Measurements from ENCODE around the gene KCNQ5. TPM values are rescaled to one million over a fixed set of nuclear protein-coding genes. Genes with fewer than 3 reads are reported as not detected.

KCNQ5 gene
- total RNA-seq, 4 donors from 2014 or later = 0.52 to 0.97 (median 0.59) TPM

GRCh38 chr6:73169111-73169510 lies 547.2 kb downstream of the KCNQ5 start:
- TF ChIP-seq CTCF (IDR thresholded peaks at IDR 0.05) = no peak
- TF ChIP-seq POLR2A (IDR thresholded peaks at IDR 0.05) = no peak
- 43 to 61% methylated on average over 4 of the region's 4 CpGs for WGBS, 2 donors

GRCh38 chr6:73169633-73170032 lies 547.8 kb downstream of the KCNQ5 start:
- DNase-seq (ENCODE audit: low spot score in 2 of 2) = no peak
- H3K4me3 ChIP-seq (ENCODE audit: low read depth, poor library complexity, severe bottlenecking) = no peak overlapping the region
- intact Hi-C loops (cut with DNase I; ENCODE audit: low total_unique reads) = no loop called here
- no peak for TF ChIP-seq POLR2A (IDR thresholded peaks at IDR 0.05)
- TF ChIP-seq CTCF (IDR thresholded peaks at IDR 0.05) = no peak
- WGBS, 2 donors = 75 to 77% methylated on average over 5 of the region's 5 CpGs

More at GRCh38 chr6:73169111-73169510, 547.2 kb downstream of the KCNQ5 start:
- no peak for DNase-seq (ENCODE audit: low spot score in 2 of 2)
- H3K4me3 ChIP-seq (ENCODE audit: low read depth, poor library complexity, severe bottlenecking) = no peak overlapping the region
- intact Hi-C loops (cut with DNase I; ENCODE audit: low total_unique reads) = no loop called here

- DNase-seq (ENCODE audit: low spot score in 2 of 2) = no peak
- TF ChIP-seq CTCF (IDR thresholded peaks at IDR 0.05) = no peak
- TF ChIP-seq POLR2A (IDR thresholded peaks at IDR 0.05) = no peak
- H3K4me3 ChIP-seq (ENCODE audit: low read depth, poor library complexity, severe bottlenecking) = no peak overlapping the region
- WGBS, 2 donors = 87 to 89% methylated on average over 4 of the region's 4 CpGs
- intact Hi-C loops (cut with DNase I; ENCODE audit: low total_unique reads) = no loop called here
These were observed 552.8 kb downstream of the KCNQ5 start for GRCh38 chr6:73174646-73175045.

- intact Hi-C loops (cut with DNase I; ENCODE audit: low total_unique reads) = no loop called here
- H3K4me3 ChIP-seq (ENCODE audit: low read depth, poor library complexity, severe bottlenecking) = no peak overlapping the region
- TF ChIP-seq CTCF (IDR thresholded peaks at IDR 0.05) = no peak
- TF ChIP-seq POLR2A (IDR thresholded peaks at IDR 0.05) = no peak
- no peak for DNase-seq (ENCODE audit: low spot score in 2 of 2)
- WGBS, 2 donors = 79 to 88% methylated on average over 6 of the region's 6 CpGs
These were observed 554.2 kb downstream of the KCNQ5 start for GRCh38 chr6:73176057-73176456.

- WGBS, 2 donors = 67 to 70% methylated on average over 5 of the region's 5 CpGs
- TF ChIP-seq CTCF (IDR thresholded peaks at IDR 0.05) (no peak), POLR2A (IDR thresholded peaks at IDR 0.05) (no peak)
- intact Hi-C loops (cut with DNase I; ENCODE audit: low total_unique reads) = no loop called here
- H3K4me3 ChIP-seq (ENCODE audit: low read depth, poor library complexity, severe bottlenecking) = no peak overlapping the region
- DNase-seq (ENCODE audit: low spot score in 2 of 2) = no peak
These were observed 555.5 kb downstream of the KCNQ5 start for GRCh38 chr6:73177221-73177944.
